HG03135 (cell line): ENCODE results near the gene PAK5.
"Not testable (repeated sequence)": the region's sequence is repeated elsewhere in the genome, so short reads cannot be mapped to it uniquely, and the experiment has no call there.

Experiments used
- ATAC-seq: cut with Tn5 transposase; IDR thresholded peaks from one replicate; pipeline ENCODE4 v1.9.1; 2021; ENCODE audit warnings: mild to moderate bottlenecking, moderate library complexity; ENCODE audit not compliant: unreplicated experiment

Gene PAK5

DNA sequence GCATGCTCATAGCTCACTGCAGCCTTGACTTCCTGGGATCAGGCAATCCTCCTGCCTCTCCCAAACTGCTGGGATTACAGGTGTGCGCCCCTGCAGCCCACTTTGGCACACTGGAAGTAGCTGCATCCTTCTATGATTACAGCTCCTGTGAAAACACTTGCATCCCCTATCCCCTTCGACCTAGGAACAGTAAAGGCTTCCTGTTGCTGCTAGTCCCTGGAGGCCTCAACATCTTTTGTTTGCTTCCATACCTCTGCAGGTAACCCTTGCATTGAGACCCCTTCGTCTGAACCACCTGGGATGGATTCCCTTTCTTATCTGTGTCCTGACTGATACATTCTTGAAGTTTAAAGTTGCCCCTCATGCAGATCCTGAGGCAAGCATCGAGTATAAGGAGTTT, 152.4 kb downstream of the PAK5 start:
- no peak for ATAC-seq

DNA sequence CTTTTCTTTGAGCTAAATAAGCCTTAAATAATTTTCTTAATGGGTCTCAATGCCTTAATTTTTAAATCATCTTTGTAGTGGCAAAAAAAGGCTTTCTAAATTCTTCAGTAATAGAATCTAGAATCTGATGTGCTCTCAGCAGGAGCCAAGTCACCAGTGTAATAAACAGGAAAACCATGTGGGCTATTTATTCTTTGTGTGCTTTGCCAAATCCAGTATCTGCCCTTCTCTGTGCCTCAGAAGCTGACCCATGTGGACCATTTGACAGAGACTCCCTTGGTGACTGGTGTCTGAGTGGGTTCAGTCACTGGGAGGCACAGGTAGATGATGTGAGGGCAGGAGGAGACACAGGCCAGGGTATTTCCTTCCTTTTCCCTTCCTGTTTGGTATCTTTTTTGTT, 152.9 kb downstream of the PAK5 start:
- no peak for ATAC-seq

DNA sequence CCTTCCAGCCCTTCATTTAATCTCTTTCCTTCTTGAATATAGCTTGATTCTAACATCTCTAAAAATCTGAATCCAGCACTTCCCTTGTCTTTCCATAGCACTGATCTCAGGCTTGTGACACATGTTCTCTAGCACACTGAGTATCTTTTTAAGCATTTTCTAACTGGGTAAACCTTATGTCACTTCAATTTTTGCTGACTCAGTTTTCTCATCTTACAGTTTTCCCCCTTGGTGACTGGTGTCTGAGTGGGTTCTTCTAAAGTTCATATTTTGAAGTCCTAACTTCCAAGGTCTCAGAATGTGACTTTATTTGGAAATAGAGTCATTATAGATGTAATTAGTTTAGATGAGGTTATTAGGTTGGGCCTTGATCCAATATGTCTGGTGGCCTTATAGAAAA, 153.9 kb downstream of the PAK5 start:
- no peak for ATAC-seq

DNA sequence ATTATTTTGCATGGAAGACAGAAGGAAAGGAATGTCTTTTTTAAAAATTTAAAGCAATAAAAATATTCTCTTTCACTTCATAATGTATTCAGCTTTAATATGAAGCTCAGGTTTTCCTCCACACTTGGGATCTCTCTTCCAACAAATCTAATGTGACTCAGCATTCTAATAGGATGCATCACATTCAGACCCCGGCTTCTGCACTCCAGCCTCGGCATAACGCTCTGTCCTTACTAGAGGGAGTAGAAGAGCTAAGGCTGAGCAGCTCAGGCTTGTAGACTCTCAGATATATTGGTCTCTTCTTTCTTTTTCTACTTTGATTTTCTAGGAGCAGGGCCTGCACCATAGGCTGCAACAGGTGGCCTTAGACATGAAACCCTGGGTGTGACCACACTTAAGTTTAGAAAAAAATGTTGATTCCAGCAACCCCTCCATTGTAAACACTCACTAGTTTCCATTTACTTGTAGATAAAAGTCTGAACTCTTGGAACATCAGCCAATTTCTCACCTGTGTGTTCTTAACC, 161.7 kb downstream of the PAK5 start:
- ATAC-seq, result no peak

DNA sequence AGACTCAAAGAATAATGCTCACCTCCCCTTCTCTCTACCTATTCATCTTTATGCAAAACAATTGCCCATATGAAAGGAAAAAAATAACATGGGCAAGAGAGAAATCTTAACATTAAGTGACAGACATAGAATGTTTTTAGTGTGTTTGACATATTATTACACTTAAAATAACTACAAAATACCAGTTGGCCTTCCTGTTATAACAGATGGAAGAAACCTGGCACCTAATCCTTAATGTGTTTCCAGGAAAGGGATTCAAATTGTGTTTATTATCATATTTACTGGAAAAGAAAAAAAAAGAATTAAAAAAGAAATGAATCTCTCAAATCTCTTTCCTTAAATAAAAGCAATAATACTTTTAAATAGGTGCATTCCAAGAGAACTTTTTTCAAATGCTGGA, 165.9 kb downstream of the PAK5 start:
- ATAC-seq, result no peak

DNA sequence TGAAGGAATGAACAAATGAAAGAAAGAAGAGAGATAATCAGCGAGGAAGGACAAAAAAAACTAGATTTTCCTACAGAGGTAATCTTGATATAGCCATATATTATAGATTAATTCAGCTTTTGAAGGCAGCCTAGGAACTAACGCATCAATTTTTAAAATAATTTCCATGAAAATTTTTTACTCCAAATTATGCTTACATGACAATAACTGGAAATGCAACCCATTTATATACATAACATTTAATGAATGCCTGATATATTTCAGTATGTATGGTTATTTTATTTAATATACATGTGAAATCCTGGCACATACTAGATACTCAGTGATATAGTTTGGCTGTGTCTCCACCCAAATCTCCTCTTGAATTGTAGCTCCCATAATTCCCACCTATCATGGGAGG, 166.8 kb downstream of the PAK5 start:
- no peak for ATAC-seq

DNA sequence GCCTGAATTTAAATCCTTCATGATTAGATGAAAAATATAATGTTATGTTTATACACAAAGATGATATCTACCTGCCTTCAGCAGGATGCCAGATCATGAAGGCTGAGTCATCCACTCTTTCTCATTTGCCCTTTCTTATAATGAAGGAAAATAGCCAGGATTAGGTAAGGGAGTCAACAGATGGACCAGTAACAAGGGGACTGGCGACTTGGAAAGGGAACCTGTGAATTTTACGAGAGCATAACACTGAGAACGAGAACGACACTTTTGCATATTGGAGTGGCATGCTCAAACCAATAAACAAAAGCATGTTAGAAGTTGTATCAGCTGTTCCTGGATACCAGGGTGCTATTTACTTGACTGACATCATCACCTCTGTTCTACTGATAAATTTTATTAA, 170.5 kb downstream of the PAK5 start:
- ATAC-seq, result no peak

DNA sequence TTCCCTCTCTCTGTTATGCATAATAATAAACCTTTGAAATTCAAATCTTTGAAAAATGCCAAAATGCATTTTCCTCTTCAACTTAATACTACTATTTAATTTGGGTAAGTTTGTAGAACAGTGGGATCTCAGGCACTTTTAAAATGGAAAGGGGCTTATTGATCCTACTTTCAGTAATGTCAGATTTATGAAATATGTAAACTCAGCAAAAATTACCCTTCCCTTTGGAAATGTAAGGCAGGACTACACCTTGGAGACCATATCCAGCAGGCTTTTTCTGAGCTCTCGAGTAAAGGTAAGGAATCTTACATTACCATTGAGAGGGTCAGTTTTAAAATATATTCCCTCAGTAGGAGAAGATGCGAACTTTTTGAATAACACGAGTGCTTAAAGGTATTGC, 175.5 kb downstream of the PAK5 start:
- ATAC-seq, result no peak

DNA sequence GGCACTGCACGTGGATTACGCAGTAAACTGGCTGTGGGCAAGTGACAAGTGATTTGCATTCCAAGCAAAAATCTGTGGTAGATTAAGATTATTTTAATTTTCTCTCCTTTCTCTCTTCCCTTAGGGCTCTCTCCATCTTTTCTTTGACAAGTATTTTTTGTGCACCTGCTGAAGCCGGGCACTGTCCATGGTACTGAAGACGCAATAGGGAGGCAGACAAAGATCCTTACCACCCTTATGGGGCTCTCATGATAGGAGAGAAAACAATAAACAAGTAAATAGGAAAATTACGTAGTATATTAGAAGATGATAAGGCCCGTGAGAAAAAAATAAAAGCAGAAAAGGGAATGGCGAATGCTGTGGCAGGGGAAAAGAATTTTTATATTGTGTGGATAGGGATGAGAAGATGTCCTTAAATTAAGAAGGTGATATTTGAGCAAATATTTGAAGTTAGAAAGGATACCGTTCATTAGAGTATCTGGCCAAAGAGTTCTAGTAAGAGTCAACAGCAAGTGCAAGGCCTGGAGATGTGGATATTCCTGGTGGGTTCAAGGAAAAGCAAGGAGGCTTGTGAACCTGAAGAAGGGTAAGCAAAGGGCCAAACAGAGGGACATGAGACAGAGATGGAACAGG, 178.5 kb downstream of the PAK5 start:
- ATAC-seq, result no peak

DNA sequence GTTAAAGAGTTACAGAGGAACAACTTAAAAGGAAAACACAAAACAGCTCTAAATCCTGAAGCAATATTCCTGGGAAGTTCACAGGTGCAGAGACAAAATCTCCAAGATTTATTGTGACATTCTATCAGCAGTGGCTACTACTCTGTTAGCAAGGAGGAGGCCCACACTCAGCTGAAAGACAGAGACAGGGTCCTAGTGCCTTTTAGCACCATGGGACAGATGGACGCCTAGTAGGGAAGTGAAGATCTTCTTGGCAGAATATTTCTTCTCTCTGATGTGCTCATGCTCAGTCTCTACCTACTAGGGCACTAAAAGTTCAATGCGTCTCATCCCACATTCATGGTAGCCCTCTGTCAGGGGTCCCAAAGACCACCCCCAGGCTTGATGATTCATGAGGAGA, 191.1 kb downstream of the PAK5 start:
- no peak for ATAC-seq

DNA sequence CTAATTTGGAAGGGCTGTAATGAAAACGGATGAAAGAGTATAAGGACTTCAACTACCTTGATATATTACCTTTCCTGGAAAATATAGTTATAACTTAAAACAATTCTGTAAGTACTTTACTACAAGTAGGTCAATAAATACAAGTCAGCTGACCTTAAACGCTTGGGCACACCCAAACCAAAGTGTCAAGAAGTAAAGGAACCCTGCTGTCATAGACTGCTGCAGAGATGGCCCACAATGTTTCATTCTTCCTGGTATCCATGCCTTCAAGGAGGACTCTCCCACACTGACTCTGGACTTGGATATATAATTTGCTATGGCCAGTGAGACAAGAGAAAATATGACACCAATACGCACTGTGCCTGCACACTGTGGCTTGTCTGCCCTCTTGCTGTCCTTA, 192.5 kb downstream of the PAK5 start:
- ATAC-seq, result no peak

DNA sequence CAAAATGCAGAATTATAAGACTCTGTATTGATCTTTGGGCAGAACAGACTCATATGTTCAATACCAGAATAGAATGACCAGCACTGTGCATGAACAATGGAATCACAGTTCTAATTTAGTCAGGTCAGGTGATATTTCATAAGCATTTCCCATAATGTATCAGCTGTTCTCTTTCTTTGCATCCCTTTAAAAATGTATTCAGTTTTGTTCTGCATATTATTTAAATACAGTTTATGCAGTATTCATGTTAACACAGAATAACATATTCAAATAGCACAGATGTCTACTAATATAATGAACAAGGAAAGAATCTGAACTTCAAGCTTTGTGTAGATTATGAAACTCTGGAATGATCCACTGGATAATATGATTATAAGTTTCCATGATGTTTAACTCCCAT, 196.0 kb downstream of the PAK5 start:
- ATAC-seq, result no peak

DNA sequence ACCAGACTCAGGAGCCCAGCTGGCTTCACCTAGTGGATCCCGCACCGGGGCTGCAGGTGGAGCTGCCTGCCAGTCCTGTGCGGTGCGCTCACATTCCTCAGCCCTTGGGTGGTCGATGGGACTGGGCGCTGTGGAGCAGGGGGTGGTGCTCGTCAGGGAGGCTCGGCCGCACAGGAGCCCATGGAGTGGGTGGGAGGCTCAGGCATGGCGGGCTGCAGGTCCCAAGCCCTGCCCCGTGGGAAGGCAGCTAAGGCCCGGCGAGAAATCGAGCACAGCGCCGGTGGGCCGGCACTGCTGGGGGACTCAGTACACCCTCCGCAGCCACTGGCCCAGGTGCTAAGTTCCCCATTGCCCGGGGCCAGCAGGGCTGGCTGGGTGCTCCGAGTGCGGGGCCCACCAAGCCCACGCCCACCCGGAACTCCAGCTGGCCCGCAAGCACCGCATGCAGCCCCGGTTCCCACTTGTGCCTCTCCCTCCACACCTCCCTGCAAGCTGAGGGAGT, 197.3 kb downstream of the PAK5 start:
- not testable (repeated sequence) for ATAC-seq

DNA sequence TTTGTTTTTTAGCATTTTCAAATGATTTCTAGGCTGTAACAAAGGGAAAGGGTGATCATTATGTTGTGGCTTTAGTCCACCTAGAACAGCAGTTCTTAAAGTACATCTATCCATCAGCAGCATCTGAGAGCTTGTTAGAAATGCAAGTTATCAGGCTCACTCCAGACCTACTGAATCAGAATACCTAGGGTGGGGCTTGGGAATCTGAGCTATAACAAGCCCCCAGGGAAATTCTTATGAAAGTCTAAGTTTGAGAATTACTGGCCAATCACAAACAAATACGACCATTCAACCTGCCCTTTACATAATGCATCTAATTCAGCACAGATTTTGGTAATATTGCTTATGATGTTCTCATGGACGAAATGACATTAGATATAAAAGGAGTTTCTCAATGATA, 201.0 kb downstream of the PAK5 start:
- no peak for ATAC-seq

DNA sequence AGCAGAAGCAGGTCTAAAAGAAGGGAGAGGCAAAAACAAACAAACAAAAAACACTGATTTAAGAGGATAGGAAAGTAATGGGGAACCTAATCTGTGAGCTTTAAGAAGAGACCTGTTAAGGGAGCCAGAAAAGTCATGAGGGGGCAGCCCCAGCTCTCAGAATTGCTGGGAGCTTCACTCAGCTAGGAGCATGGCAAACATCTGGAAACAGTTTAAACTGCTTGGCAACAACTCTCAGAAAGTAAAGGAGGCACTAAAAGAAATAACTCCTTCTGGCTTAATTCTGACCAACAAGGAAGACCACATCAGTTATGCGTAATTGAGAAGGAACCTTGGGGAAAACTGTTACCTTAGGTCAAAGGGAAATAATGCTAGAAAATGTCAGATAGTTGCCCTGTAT, 203.1 kb downstream of the PAK5 start:
- ATAC-seq, result no peak

DNA sequence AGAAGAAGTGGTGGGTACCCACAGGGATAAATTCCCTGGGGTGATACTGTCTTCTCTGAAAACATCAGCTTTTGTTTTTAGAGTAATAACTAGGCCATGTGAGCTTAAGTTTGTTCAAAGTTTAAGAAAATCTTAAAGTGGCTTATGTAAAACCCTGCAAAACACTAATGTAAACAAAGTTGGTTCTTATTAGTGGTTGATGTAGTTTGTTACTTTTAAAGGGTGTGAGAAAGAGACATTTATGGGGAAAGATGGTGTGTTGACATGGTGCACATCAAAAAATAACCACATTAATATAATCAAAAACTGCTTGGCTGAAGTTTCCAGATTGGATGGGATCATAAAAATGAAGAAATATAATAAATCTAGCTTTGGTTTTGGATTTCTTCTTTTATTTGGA, 204.5 kb downstream of the PAK5 start:
- no peak for ATAC-seq

DNA sequence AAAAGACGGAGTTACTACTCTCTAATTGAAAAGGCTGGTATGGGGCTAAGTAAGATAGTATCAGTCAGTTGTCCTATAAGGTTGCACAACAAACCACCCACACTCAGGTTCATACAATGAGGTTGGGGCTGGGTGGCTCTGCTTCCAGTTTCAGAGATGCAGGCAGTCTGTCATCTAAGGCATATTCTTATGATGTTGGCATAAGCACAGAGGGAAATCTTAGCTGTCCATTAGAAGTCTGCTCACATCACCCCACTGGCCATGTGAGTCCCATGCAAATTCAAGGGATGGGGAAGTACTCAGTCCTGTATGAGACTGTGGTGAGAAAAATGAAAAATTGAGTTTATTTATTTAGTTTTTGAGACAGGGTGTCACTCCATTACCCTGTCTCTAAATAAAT, 205.9 kb downstream of the PAK5 start:
- no peak for ATAC-seq

DNA sequence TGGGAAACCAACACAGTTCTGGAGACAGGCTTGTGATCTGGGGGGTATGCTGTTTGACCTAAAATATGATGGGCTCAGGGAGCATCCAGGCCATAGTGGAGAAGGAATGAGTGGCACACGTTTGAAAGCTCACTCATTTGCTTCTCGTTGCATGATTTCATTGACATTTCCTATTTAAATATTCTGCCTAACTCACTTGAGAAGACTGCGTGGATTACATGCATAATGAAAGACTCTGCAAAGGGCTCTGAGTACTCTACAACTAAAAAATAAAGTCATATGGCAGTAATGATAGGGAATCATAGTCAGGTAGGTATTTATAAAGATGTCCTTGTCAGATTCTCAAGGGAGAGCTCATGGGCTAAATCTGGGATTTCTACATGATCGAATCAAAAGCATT, 206.6 kb downstream of the PAK5 start:
- ATAC-seq, result no peak

DNA sequence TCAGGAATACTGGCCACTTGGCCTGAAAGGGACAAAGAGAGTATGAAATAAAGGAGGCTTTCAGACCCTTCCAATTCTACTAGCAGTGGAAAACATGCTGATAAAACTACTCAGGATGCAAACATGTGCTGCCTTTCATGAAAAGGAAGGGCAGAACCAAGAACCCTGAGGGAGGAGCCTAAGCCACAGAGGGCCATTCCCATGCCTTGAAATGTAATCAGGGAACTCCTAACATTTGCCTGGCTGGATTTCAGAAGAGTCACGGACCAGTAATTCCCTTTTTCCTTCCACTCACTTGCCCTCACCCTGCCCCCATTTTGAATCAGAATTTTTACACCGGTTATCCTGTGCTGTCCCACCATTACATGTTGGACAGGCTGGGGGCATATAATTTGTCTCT, 208.3 kb downstream of the PAK5 start:
- no peak for ATAC-seq

DNA sequence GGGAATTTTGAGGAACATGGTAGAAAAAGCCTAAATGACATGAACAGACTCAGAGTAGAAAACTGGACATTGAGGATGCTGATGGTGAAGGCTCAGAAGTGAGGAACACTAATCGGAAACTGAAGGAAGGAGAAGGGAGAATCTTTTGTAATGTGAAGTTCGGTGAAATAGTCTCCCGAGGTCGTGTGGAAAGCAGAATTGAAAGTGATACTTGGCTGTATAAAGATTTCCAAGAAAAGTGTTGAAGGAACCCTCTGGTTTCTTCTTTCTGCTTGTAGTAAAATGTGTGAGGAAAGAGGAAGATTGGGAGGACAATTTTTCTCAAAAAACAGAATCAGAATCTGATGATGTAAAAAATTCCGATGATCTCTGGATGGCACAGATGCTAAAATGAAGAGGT, 209.0 kb downstream of the PAK5 start:
- no peak for ATAC-seq

DNA sequence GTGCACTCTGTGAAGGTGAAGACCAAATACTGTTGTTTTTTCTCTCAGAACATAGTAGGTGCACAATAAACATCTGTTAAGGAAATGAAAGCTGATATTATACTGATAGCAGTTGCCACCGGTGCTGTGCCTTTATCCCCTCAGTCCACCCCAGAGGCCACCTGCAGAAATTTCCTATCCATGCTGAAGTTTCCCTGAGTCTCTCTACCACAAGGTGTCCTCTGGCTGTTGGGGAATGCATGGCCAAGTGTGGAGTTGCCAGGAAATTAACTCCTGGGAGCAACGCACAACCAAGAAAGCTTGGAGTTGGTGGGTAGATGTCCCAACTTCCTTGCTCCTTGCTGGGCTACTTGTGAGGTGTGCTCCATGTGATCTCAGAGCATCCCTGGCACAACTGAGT, 210.3 kb downstream of the PAK5 start:
- ATAC-seq, result no peak

DNA sequence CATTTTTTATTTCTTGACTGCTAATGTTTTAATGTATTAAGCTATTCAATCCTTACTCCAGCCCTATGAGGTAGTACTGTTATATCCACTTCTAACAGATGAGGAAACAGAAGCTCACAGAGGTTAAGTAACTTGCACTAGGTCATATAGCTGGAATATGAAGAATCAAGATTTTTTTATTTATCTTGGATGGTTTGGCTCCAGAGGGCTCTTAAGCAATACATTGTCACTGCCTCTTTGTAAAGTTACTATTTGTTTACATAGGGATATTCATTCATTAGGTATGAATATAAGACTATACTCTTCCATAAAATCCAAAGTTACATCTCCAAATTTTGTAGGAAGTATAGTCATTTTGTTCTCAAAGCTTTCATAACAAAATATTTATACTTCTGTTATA, 210.7 kb downstream of the PAK5 start:
- ATAC-seq, result no peak

DNA sequence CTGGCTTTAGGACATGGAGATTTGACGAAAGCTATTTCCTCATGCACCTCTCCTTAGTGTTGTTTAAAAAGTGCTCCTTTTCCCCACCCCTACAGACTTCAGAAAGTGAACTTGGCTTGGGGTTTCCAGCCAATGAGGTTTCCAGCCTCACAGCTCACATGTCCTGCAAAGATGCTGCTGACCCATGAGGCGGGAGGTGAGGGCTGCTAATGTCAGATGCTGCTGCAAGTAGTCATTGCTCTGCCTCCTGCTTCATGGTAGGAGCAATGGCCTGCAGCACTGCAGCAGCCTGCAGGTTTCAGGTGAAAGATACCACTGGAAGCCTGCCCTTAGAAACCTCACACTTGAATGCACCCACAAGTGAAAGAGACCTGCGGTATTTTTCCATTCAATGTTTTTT, 211.7 kb downstream of the PAK5 start:
- no peak for ATAC-seq
